Measurements from ENCODE around the gene CYP19A1. TPM values are rescaled to one million over a fixed set of nuclear protein-coding genes. Genes with fewer than 3 reads are reported as not detected.

Gene CYP19A1
- total RNA-seq, 1 experiment from 2014 or later: not detected

DNA sequence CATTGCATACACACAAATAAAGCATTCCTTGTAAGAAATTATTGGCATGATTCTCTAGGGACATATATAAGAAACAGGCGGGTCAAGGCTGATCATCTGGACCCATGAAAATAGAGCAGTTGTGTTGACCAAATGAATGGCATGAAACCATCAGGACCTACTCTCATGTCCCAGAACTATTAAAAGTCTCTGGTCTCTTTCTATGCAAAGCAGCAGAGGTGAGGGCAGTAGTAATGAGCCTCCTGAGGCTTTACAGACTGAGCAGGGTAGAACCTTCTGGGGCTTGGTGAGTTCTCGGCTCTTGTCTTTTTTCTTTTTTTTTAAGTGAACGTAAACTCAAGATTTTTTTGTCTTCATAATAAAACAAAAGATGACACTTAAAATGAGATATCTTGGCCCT, 12.3 kb upstream of the CYP19A1 start:
- intact Hi-C loops (cut with micrococcal nuclease; ENCODE audit: unreplicated experiment): no loop called here
- TF ChIP-seq, protein P1, sequence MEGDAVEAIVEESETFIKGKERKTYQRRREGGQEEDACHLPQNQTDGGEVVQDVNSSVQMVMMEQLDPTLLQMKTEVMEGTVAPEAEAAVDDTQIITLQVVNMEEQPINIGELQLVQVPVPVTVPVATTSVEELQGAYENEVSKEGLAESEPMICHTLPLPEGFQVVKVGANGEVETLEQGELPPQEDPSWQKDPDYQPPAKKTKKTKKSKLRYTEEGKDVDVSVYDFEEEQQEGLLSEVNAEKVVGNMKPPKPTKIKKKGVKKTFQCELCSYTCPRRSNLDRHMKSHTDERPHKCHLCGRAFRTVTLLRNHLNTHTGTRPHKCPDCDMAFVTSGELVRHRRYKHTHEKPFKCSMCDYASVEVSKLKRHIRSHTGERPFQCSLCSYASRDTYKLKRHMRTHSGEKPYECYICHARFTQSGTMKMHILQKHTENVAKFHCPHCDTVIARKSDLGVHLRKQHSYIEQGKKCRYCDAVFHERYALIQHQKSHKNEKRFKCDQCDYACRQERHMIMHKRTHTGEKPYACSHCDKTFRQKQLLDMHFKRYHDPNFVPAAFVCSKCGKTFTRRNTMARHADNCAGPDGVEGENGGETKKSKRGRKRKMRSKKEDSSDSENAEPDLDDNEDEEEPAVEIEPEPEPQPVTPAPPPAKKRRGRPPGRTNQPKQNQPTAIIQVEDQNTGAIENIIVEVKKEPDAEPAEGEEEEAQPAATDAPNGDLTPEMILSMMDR (IDR thresholded peaks at IDR 0.05): no peak
- TF ChIP-seq POLR2AphosphoS5 (IDR thresholded peaks at IDR 0.05; ENCODE audit: low read depth, low read length): no peak
- TF ChIP-seq, protein P2, sequence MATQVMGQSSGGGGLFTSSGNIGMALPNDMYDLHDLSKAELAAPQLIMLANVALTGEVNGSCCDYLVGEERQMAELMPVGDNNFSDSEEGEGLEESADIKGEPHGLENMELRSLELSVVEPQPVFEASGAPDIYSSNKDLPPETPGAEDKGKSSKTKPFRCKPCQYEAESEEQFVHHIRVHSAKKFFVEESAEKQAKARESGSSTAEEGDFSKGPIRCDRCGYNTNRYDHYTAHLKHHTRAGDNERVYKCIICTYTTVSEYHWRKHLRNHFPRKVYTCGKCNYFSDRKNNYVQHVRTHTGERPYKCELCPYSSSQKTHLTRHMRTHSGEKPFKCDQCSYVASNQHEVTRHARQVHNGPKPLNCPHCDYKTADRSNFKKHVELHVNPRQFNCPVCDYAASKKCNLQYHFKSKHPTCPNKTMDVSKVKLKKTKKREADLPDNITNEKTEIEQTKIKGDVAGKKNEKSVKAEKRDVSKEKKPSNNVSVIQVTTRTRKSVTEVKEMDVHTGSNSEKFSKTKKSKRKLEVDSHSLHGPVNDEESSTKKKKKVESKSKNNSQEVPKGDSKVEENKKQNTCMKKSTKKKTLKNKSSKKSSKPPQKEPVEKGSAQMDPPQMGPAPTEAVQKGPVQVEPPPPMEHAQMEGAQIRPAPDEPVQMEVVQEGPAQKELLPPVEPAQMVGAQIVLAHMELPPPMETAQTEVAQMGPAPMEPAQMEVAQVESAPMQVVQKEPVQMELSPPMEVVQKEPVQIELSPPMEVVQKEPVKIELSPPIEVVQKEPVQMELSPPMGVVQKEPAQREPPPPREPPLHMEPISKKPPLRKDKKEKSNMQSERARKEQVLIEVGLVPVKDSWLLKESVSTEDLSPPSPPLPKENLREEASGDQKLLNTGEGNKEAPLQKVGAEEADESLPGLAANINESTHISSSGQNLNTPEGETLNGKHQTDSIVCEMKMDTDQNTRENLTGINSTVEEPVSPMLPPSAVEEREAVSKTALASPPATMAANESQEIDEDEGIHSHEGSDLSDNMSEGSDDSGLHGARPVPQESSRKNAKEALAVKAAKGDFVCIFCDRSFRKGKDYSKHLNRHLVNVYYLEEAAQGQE (IDR thresholded peaks at IDR 0.05; ENCODE audit: insufficient read depth in 1 of 2, low read depth in 2 of 2, low read length in 1 of 2): no peak
- TF ChIP-seq TCF7L2 (IDR thresholded peaks at IDR 0.05; ENCODE audit: low read depth, low read length): no peak
- TF ChIP-seq SIN3A (IDR thresholded peaks at IDR 0.05; ENCODE audit: borderline replicate concordance, insufficient read depth, low read depth, low read length): no peak
- BruUV-seq (replicated peaks): no TSS peak
- ChIA-PET CTCF (no interaction called here), POLR2A (no interaction called here)
- Histone ChIP-seq H3K27me3 (ENCODE audit: control insufficient read depth, insufficient read depth, low read length) (no peaks in the 10 kb centered on the region), H3K36me3 (ENCODE audit: control insufficient read depth, insufficient read depth, low read length) (no peaks in the 10 kb centered on the region), H3K9me3 (ENCODE audit: control insufficient read depth, insufficient read depth, low read depth, low read length) (no peaks in the 10 kb centered on the region), H3K4me1 (ENCODE audit: control insufficient read depth, insufficient read depth, low read length) (no peaks in the 10 kb centered on the region), H3K4me3 (ENCODE audit: low read depth in 2 of 2, low read length in 2 of 2) (no peak overlapping the region), H3K27ac (ENCODE audit: low read length) (no peak overlapping the region)
- in situ Hi-C loops (cut with HindIII; ENCODE audit: low pct_unique_long_range_greater_than_20kb, low sequenced_read_pairs): no loop called here
- ATAC-seq: no peak
- no peak for DNase-seq (ENCODE audit: low read depth, low spot score)

DNA sequence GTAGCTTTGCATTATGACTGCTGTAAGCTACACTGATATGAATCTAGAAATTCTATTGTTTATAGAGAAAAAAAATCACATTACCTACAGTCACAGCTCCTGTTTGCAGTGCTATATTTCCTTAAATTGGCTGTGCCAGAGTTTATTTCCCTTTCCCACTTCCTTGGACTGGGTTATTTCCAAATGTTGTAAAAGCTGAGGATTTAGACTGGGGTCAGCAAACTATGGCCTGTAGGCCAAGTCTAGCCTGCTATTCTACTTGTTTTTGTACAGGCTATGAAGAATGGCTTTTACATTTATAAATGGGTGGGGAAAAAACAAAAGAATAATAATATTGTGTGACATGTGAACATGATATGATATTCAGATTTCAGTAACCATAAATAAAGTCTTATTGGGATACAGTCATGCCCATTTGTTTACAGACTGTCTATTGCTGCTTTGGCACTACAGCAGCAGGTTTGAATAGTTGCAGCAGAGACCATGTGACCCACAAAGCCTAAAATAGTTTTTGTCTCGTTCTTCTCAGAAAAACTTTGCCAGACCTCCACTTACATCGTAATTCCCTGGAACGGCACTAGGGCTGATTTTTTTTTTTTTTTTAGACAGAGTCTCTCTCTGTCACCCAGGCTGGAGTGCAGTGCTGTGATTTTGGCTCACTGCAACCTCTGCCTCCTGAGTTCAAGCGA, 10.9 kb upstream of the CYP19A1 start:
- Histone ChIP-seq H3K9me3 (ENCODE audit: control insufficient read depth, insufficient read depth, low read depth, low read length) (no peaks in the 10 kb centered on the region), H3K36me3 (ENCODE audit: control insufficient read depth, insufficient read depth, low read length) (no peaks in the 10 kb centered on the region), H3K4me3 (ENCODE audit: low read depth in 2 of 2, low read length in 2 of 2) (no peak overlapping the region), H3K27ac (ENCODE audit: low read length) (no peak overlapping the region), H3K27me3 (ENCODE audit: control insufficient read depth, insufficient read depth, low read length) (no peaks in the 10 kb centered on the region), H3K4me1 (ENCODE audit: control insufficient read depth, insufficient read depth, low read length) (no peaks in the 10 kb centered on the region)
- no peak for ATAC-seq
- no TSS peak for BruUV-seq (replicated peaks)
- in situ Hi-C loops (cut with HindIII; ENCODE audit: low pct_unique_long_range_greater_than_20kb, low sequenced_read_pairs) (no loop called here), intact Hi-C loops (cut with micrococcal nuclease; ENCODE audit: unreplicated experiment) (no loop called here)
- no peak for DNase-seq (ENCODE audit: low read depth, low spot score)
- TF ChIP-seq TCF7L2 (IDR thresholded peaks at IDR 0.05; ENCODE audit: low read depth, low read length): no peak
- TF ChIP-seq, protein P2 (IDR thresholded peaks at IDR 0.05; ENCODE audit: insufficient read depth in 1 of 2, low read depth in 2 of 2, low read length in 1 of 2): no peak
- no peak for TF ChIP-seq SIN3A (IDR thresholded peaks at IDR 0.05; ENCODE audit: borderline replicate concordance, insufficient read depth, low read depth, low read length)
- TF ChIP-seq, protein P1 (IDR thresholded peaks at IDR 0.05): no peak
- TF ChIP-seq POLR2AphosphoS5 (IDR thresholded peaks at IDR 0.05; ENCODE audit: low read depth, low read length): no peak
- POLR2A ChIA-PET: no interaction called here
- CTCF ChIA-PET: no interaction called here
